ENCODE results near the gene ATPAF1. TPM values are rescaled to one million over a fixed set of nuclear protein-coding genes. Genes with fewer than 3 reads are reported as not detected.

Gene ATPAF1
- total and polyA plus RNA-seq, 10 of the 15 experiments (the other 5 are each of a cell fraction or from before 2014, with no cell fraction given): 15.2 to 93.5 (median 48.4) TPM

DNA sequence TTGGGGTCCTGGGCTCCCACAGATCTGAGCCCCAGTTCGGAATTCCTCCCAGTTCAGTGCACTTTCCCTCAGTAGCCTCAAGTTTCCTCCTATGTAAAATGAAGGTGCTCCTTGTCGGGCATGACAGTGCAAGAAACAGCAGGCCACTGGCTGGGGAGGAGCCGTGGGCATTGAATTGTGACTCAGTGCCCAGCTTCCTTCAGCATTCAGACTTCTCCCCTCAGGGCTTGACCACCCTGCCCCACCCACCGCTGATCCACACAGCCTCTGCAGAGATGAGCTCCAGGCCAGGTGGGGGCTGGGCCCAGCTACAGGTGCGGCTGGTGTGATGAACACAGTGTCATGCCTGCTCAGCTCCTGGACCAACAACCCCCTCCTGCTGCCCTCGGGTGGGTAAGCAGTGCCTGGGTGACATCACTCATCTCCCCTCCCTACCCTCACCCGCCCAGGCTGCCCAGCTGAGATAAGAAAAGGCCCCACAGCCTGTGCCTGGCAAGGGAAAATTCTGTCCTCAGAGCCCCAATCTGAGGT lies 56.4 kb downstream of the ATPAF1 start (continued):
- no peak for TF ChIP-seq BCL3 (IDR thresholded peaks at IDR 0.05; ENCODE audit: borderline replicate concordance, insufficient read depth, low read depth, low read length, poor library complexity, severe bottlenecking)
- TF ChIP-seq TCF3 (IDR thresholded peaks at IDR 0.05; ENCODE audit: borderline replicate concordance, insufficient read depth, low read depth, low read length): no peak
- TF ChIP-seq BMI1 (IDR thresholded peaks at IDR 0.05; ENCODE audit: borderline replicate concordance): no peak
- no peak for TF ChIP-seq BHLHE40 (IDR thresholded peaks at IDR 0.05; ENCODE audit: borderline replicate concordance in 1 of 2, low read depth in 2 of 2, low read length in 1 of 2)

DNA sequence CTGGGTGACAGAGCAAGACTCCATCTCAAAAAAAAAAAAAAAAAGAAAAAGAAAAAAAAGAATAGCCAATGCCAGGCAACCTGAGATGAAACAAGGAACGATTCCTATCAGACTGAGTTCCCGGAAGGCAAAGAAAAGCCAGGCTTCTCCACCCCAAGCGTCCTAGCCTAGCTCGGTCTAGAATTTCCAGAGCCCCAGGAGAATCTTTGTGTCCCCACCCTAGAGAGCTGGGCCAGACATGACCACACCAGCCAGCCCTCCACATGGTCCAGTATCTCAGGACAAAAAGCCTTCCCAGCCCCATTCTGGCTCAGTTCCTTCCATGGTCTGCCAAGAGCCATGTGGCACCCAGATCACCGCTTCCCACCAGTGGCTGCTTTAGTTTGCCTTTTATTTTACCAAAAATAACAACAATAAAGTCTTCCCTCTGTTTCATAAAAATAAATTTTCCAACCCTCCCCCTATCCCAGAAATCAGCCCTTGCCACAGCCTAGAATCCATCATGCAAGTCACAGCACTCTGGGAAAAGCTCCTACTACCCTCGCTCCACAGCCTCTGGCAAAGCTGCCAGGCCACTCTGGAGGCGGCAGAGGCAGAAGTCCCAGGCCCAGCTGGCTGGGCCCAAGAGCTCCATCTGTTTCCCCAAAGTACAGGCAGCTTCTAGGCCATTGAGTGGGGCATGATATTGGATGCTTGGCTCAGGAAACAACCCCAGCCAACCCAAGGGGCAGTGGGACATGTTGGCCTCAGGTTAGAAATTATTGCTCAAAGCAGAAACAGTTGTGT lies 60.6 kb downstream of the ATPAF1 start:
- Histone ChIP-seq H3K27ac (ENCODE audit: control insufficient read depth, insufficient read depth) (no peak overlapping the region), H3K4me3 (no peak overlapping the region), H3K79me2 (ENCODE audit: control insufficient read depth, insufficient read depth, low read length) (peaks cover 13% of the 10 kb centered on the region), H2AFZ (ENCODE audit: control insufficient read depth, low read depth, low read length) (no peak overlapping the region), H4K20me1 (ENCODE audit: control insufficient read depth, insufficient read depth) (no peaks in the 10 kb centered on the region), H3K9me3 (replicated peaks; ENCODE audit: control insufficient read depth, insufficient read depth, low read length) (no peaks in the 10 kb centered on the region), H3K4me2 (ENCODE audit: control insufficient read depth, insufficient read depth) (no peak overlapping the region), H3K36me3 (ENCODE audit: control insufficient read depth in 2 of 2, insufficient read depth in 2 of 2, low read length in 1 of 2) (peaks cover 0 to 6% of the 10 kb centered on the region in 2 experiments; a peak in 2 of 4 replicates), H3K9ac (ENCODE audit: control insufficient read depth, insufficient read depth, low read length) (no peak overlapping the region), H3K4me1 (ENCODE audit: control insufficient read depth, insufficient read depth, low read length) (0 out of 2 replicates have a peak, but pooled peaks cover 3% of the 10 kb centered on the region), H3K27me3 (replicated peaks in 1 of 2; ENCODE audit: control insufficient read depth in 2 of 2, insufficient read depth in 2 of 2, low read length in 1 of 2) (no peaks in the 10 kb centered on the region)
- ChIA-PET SMC1A (ENCODE audit: uncharacterized antibody, unreplicated experiment) (interaction anchor here (6.2 kb wide), 1 partner anchor 10 kb away, joined by 53 read pairs; the partner anchor contains the start of gene MOB3C), RAD21 (ENCODE audit: unreplicated experiment) (no interaction called here), CTCF (interaction anchor here (1.7 kb wide), 1 partner anchor 17 kb away, joined by 5 read pairs; no protein-coding TSS in a partner anchor), POLR2A (interaction anchor here (9.1 kb wide), 1 partner anchor 8 kb away, joined by 124 read pairs; the partner anchor contains the start of gene MOB3C)
- FAIRE-seq (no peak), ATAC-seq (no peak), DNase-seq (ENCODE audit: low read depth, low spot score) (no peak)
- in situ Hi-C loops (cut with MboI): no loop called here
- no TSS peak for BruUV-seq (replicated peaks)
- WGBS (ENCODE audit: insufficient coverage, insufficient replicate concordance, low lambda C conversion rate, missing lambda C conversion rate): 96% methylated on average over 7 of the region's 7 CpGs
- no peak for TF ChIP-seq TCF7 (IDR thresholded peaks at IDR 0.05; ENCODE audit: borderline replicate concordance)
- TF ChIP-seq SIN3A (IDR thresholded peaks at IDR 0.05; ENCODE audit: low read depth, low read length): no peak
- TF ChIP-seq RB1 (IDR thresholded peaks at IDR 0.05; ENCODE audit: borderline replicate concordance): no peak
- no peak for TF ChIP-seq YY1 (IDR thresholded peaks at IDR 0.05; ENCODE audit: low read depth, low read length)
- TF ChIP-seq, protein P1, sequence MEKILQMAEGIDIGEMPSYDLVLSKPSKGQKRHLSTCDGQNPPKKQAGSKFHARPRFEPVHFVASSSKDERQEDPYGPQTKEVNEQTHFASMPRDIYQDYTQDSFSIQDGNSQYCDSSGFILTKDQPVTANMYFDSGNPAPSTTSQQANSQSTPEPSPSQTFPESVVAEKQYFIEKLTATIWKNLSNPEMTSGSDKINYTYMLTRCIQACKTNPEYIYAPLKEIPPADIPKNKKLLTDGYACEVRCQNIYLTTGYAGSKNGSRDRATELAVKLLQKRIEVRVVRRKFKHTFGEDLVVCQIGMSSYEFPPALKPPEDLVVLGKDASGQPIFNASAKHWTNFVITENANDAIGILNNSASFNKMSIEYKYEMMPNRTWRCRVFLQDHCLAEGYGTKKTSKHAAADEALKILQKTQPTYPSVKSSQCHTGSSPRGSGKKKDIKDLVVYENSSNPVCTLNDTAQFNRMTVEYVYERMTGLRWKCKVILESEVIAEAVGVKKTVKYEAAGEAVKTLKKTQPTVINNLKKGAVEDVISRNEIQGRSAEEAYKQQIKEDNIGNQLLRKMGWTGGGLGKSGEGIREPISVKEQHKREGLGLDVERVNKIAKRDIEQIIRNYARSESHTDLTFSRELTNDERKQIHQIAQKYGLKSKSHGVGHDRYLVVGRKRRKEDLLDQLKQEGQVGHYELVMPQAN (conservative IDR thresholded peaks at IDR 0.05): no peak
- no peak for TF ChIP-seq JUND (IDR thresholded peaks at IDR 0.05; ENCODE audit: low read depth, low read length)
- TF ChIP-seq KDM1A (IDR thresholded peaks at IDR 0.05; ENCODE audit: borderline replicate concordance): no peak
- intact Hi-C loops (cut with micrococcal nuclease; ENCODE audit: unreplicated experiment): no loop called here
